Mesenchymal stem cell (in vitro differentiated cells and primary cell): ENCODE data around the gene KANTR.

Source experiments
- DNase-seq: peaks from one replicate; pipeline ENCODE4 v3.0.0-alpha.2; 2013
- H2AFZ ChIP-seq: one replicate; pipeline ENCODE4 v1.6.1; 2013; ENCODE audit warnings: low read depth, mild to moderate bottlenecking, control low read depth, inconsistent platforms, low read length, moderate library complexity
- H2AK5ac ChIP-seq: 2 replicates; pipeline ENCODE4 v1.6.1; 2013; ENCODE audit warnings: low read length, moderate library complexity, mild to moderate bottlenecking, inconsistent platforms; ENCODE audit not compliant: severe bottlenecking
- H2BK120ac ChIP-seq: one replicate; pipeline ENCODE4 v1.6.1; 2013; ENCODE audit warnings: low read depth, mild to moderate bottlenecking, inconsistent platforms, low read length, moderate library complexity
- H2BK12ac ChIP-seq, 2 experiments: one replicate each; pipeline ENCODE4 v1.6.1; 2013; ENCODE audit warnings: inconsistent platforms in 2 of 2, low read length in 2 of 2, mild to moderate bottlenecking in 2 of 2, moderate library complexity in 2 of 2, control low read depth in 1 of 2
- H2BK15ac ChIP-seq: one replicate; pipeline ENCODE4 v1.6.1; 2013; ENCODE audit warnings: mild to moderate bottlenecking, low read depth, inconsistent platforms; ENCODE audit not compliant: poor library complexity, severe bottlenecking
- H2BK5ac ChIP-seq: 2 replicates; pipeline ENCODE4 v1.6.1; 2013; ENCODE audit warnings: low read depth, mild to moderate bottlenecking, low read length, control low read depth, inconsistent platforms; ENCODE audit not compliant: poor library complexity, severe bottlenecking
- H3K14ac ChIP-seq, 2 experiments: one replicate each; pipeline ENCODE4 v1.6.1; 2013; ENCODE audit warnings: inconsistent platforms in 2 of 2, low read length in 2 of 2, control low read depth in 1 of 2, mild to moderate bottlenecking in 1 of 2, moderate library complexity in 1 of 2
- H3K18ac ChIP-seq, 2 experiments: one replicate each; pipeline ENCODE4 v1.6.1; 2013; ENCODE audit warnings: inconsistent platforms in 2 of 2, low read length in 2 of 2, control low read depth in 1 of 2, low read depth in 1 of 2, mild to moderate bottlenecking in 1 of 2
- H3K23ac ChIP-seq, 2 experiments: one replicate each; pipeline ENCODE4 v1.6.1; 2013; ENCODE audit warnings: inconsistent platforms in 2 of 2, low read length in 2 of 2, mild to moderate bottlenecking in 2 of 2, moderate library complexity in 2 of 2, control low read depth in 1 of 2
- H3K27ac ChIP-seq: 2 replicates; pipeline ENCODE4 v1.5.1; 2013; ENCODE audit warnings: mild to moderate bottlenecking, moderate library complexity, low read length, control low read depth, inconsistent platforms; ENCODE audit not compliant: poor library complexity, severe bottlenecking
- H3K27me3 ChIP-seq, 2 experiments: 2 replicates each; pipeline versions ENCODE4 v1.6.1 to v1.7.0; 2013; ENCODE audit warnings: low read length in 2 of 2, mild to moderate bottlenecking in 2 of 2, moderate library complexity in 2 of 2, control low read depth in 1 of 2, inconsistent platforms in 1 of 2; ENCODE audit not compliant: control insufficient read depth in 1 of 2, insufficient read depth in 1 of 2
- H3K36me3 ChIP-seq, 2 experiments: 2 replicates each; pipeline versions ENCODE4 v1.6.1 to v1.7.0; 2013; ENCODE audit warnings: low read length in 2 of 2, control low read depth in 1 of 2, inconsistent platforms in 1 of 2, low read depth in 1 of 2, mild to moderate bottlenecking in 1 of 2; ENCODE audit not compliant: insufficient read depth in 2 of 2, control insufficient read depth in 1 of 2
- H3K4ac ChIP-seq, 2 experiments: one replicate each; pipeline ENCODE4 v1.6.1; 2013; ENCODE audit warnings: inconsistent platforms in 2 of 2, low read length in 2 of 2, mild to moderate bottlenecking in 2 of 2, moderate library complexity in 2 of 2, control low read depth in 1 of 2, low read depth in 1 of 2
- H3K4me1 ChIP-seq: 2 replicates; pipeline ENCODE4 v1.6.1; 2013; ENCODE audit warnings: low read depth, low read length, control low read depth; ENCODE audit not compliant: control insufficient read depth, insufficient read depth
- H3K4me2 ChIP-seq: 2 replicates; pipeline ENCODE4 v1.6.1; 2013; ENCODE audit warnings: low read length, mild to moderate bottlenecking, inconsistent platforms; ENCODE audit not compliant: poor library complexity, severe bottlenecking
- H3K4me3 ChIP-seq, 2 experiments: 2 replicates each; pipeline versions ENCODE4 v1.5.1 to v1.7.0; 2013; ENCODE audit warnings: low read length in 2 of 2, mild to moderate bottlenecking in 2 of 2, control low read depth in 1 of 2, low read depth in 1 of 2; ENCODE audit not compliant: insufficient read depth in 1 of 2
- H3K79me1 ChIP-seq: replicated peaks from 2 replicates; pipeline ENCODE4 v1.6.1; 2013; ENCODE audit warnings: mild to moderate bottlenecking, control low read depth, low read length, inconsistent platforms; ENCODE audit not compliant: poor library complexity, severe bottlenecking
- H3K9ac ChIP-seq: 2 replicates; pipeline ENCODE4 v1.7.0; 2013; ENCODE audit warnings: mild to moderate bottlenecking, low read length, moderate library complexity
- H3K9me3 ChIP-seq: 2 replicates; pipeline ENCODE4 v1.7.0; 2013; ENCODE audit warnings: mild to moderate bottlenecking, low read length; ENCODE audit not compliant: control insufficient read depth
- H4K8ac ChIP-seq: one replicate; pipeline ENCODE4 v1.6.1; 2013; ENCODE audit warnings: inconsistent platforms, mild to moderate bottlenecking, low read length, moderate library complexity
- H4K91ac ChIP-seq: one replicate; pipeline ENCODE4 v1.6.1; 2013; ENCODE audit warnings: mild to moderate bottlenecking, low read length, inconsistent platforms
- WGBS: methylation state at CpG from one replicate; pipeline ENCODE4 v1.1.7; 2013; ENCODE audit warnings: mixed read lengths; 5-methylcytosine and 5-hydroxymethylcytosine counted together

Gene KANTR

GRCh38 chrX:53088136-53088974 is 5.6 kb upstream of the KANTR start:
- Histone ChIP-seq H2AK5ac (no peak overlapping the region), H2BK120ac (no peak overlapping the region), H3K4me3 (peak overlapping the region in 1 of 2 experiments; percentile 70), H3K4ac (peak overlapping the region; percentile 26 to 75), H3K18ac (peak overlapping the region; percentile 21 to 40), H3K23ac (no peak overlapping the region), H2BK5ac (no peak overlapping the region), H3K36me3 (peaks cover 33 to 40% of the 10 kb centered on the region in 2 experiments), H3K14ac (peak overlapping the region in 1 of 2 experiments; percentile 28), H4K91ac (peak overlapping the region; percentile 39), H3K4me2 (peak overlapping the region; percentile 82), H4K8ac (peak overlapping the region; percentile 75), H3K4me1 (peaks cover 12% of the 10 kb centered on the region), H2AFZ (no peak overlapping the region), H2BK12ac (no peak overlapping the region), H3K79me1 (peaks cover 5% of the 10 kb centered on the region), H3K27me3 (peaks cover 0 to 28% of the 10 kb centered on the region in 2 experiments), H3K27ac (peak overlapping the region; percentile 29), H2BK15ac (no peak overlapping the region), H3K9me3 (no peaks in the 10 kb centered on the region), H3K9ac (peak overlapping the region; percentile 97)
- DNase-seq, result peak; percentile 83
- 30% methylated on average over 41 of the region's 51 CpGs for WGBS

GRCh38 chrX:53089224-53089842 is 4.6 kb upstream of the KANTR start:
- H3K27ac ChIP-seq, result no peak overlapping the region
- H3K4me1 ChIP-seq, result peaks cover 6% of the 10 kb centered on the region
- H2BK15ac ChIP-seq, result no peak overlapping the region
- no peaks in the 10 kb centered on the region for H3K9me3 ChIP-seq
- H2BK12ac ChIP-seq, result no peak overlapping the region
- H3K23ac ChIP-seq, result no peak overlapping the region
- WGBS, result 50% methylated on average over 2 of the region's 11 CpGs
- H3K79me1 ChIP-seq, result peaks cover 5% of the 10 kb centered on the region
- peak overlapping the region; percentile 97 for H3K9ac ChIP-seq
- no peak overlapping the region for H3K4ac ChIP-seq
- H2AK5ac ChIP-seq, result no peak overlapping the region
- H2BK120ac ChIP-seq, result no peak overlapping the region
- no peak overlapping the region for H3K14ac ChIP-seq
- no peak overlapping the region for H4K8ac ChIP-seq
- peak; percentile 70 for DNase-seq
- no peak overlapping the region for H3K18ac ChIP-seq
- no peak overlapping the region for H2BK5ac ChIP-seq
- peaks cover 0 to 28% of the 10 kb centered on the region in 2 experiments for H3K27me3 ChIP-seq
- H2AFZ ChIP-seq, result no peak overlapping the region
- peak overlapping the region in 1 of 2 experiments; percentile 70 for H3K4me3 ChIP-seq
- no peak overlapping the region for H4K91ac ChIP-seq
- peaks cover 28 to 34% of the 10 kb centered on the region in 2 experiments for H3K36me3 ChIP-seq
- H3K4me2 ChIP-seq, result peak overlapping the region; percentile 82

DNA sequence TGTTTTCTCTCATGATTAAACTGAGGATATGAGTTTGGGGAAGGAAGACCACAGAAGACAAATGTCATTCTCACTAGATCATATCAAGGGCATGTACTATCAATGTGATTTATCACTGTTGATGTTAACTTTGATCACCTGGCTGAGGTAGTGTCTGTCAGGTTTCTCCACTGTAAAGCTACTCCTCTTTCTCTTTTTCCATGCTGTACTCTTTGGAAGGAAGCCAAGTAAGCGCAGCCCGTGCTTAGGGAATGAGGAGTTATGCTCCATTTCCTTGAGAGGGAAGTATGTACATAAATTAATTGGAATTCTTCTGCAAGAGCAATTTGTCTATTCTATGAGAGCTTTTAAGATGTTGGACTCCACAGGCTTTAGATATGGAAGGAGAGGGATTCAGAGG is 4.0 kb upstream of the KANTR start:
- Histone ChIP-seq H3K36me3 (peaks cover 23 to 28% of the 10 kb centered on the region in 2 experiments), H3K27me3 (peaks cover 0 to 26% of the 10 kb centered on the region in 2 experiments), H2BK120ac (no peak overlapping the region), H3K4me1 (peaks cover 6% of the 10 kb centered on the region), H3K4ac (no peak overlapping the region), H3K23ac (no peak overlapping the region), H3K18ac (no peak overlapping the region), H3K14ac (no peak overlapping the region), H3K79me1 (peaks cover 2% of the 10 kb centered on the region), H4K8ac (no peak overlapping the region), H4K91ac (no peak overlapping the region), H2BK12ac (no peak overlapping the region), H3K9me3 (no peaks in the 10 kb centered on the region), H3K4me2 (no peak overlapping the region), H2AFZ (no peak overlapping the region), H3K9ac (no peak overlapping the region), H2BK5ac (no peak overlapping the region), H3K27ac (no peak overlapping the region), H3K4me3 (no peak overlapping the region), H2BK15ac (no peak overlapping the region), H2AK5ac (no peak overlapping the region)
- WGBS, result 86% methylated on average over 2 of the region's 2 CpGs
- no peak for DNase-seq

DNA sequence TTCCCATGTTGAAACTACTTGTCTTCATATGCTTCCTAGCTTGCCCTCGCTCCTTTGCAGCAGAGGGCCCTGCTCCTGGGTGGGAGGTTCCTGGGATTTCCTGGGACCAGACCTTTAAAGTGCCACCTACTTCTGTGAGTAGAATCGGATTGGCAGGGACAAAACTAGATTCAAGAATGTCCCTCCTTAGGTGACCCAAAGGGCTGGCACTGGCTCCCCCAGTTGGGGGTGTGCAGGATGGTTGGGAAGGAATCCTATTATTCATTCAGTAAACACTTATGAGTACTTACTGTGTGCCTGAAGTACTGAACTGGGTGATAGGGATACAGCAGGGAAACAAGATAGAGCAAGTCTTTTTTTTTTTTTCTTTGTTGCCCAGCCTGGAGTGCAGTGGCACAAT is 2.6 kb upstream of the KANTR start:
- Histone ChIP-seq H3K36me3 (peaks cover 14 to 17% of the 10 kb centered on the region in 2 experiments), H2BK15ac (no peak overlapping the region), H3K23ac (no peak overlapping the region), H3K4me1 (peaks cover 6% of the 10 kb centered on the region), H2BK12ac (no peak overlapping the region), H3K79me1 (peaks cover 2% of the 10 kb centered on the region), H3K4me2 (no peak overlapping the region), H3K27me3 (peaks cover 0 to 21% of the 10 kb centered on the region in 2 experiments), H2BK5ac (no peak overlapping the region), H3K9me3 (no peaks in the 10 kb centered on the region), H4K91ac (no peak overlapping the region), H2AK5ac (no peak overlapping the region), H3K4ac (no peak overlapping the region), H3K14ac (no peak overlapping the region), H3K4me3 (no peak overlapping the region), H3K18ac (no peak overlapping the region), H2AFZ (no peak overlapping the region), H4K8ac (no peak overlapping the region), H3K9ac (no peak overlapping the region), H3K27ac (no peak overlapping the region), H2BK120ac (no peak overlapping the region)
- no peak for DNase-seq
- 90% methylated on average over 2 of the region's 2 CpGs for WGBS
